SK-N-MC (cell line): ENCODE data around the gene CNIH2.
A peak's percentile ranks its signal among the peaks of the same experiment; 100 is the strongest.

Experiments
- DNase-seq: peaks from one replicate; pipeline ENCODE4 v3.0.0-alpha.2; 2011; ENCODE audit warnings: low read depth, low spot score
- H3K27ac ChIP-seq: fragments of 200-600 bp; sonication (generic); 2 replicates; pipeline ENCODE4 v1.5.1; 2016; ENCODE audit warnings: mixed run types
- H3K36me3 ChIP-seq: fragments of 200-600 bp; sonication (generic); 2 replicates; pipeline ENCODE4 v1.6.1; 2017; ENCODE audit warnings: antibody characterized with exemption, low read length, mixed read lengths; ENCODE audit not compliant: insufficient read depth
- H3K4me3 ChIP-seq: fragments of 200-600 bp; sonication (generic); 2 replicates; pipeline ENCODE4 v1.5.1; 2016
- H3K9ac ChIP-seq: fragments of 200-600 bp; sonication (generic); 2 replicates; pipeline ENCODE4 v1.8.0; 2017; ENCODE audit warnings: mixed run types, mixed read lengths; ENCODE audit not compliant: insufficient read length
- H3K9me3 ChIP-seq: fragments of 200-600 bp; sonication (generic); 2 replicates; pipeline ENCODE4 v1.6.1; 2017; ENCODE audit warnings: low read depth, mild to moderate bottlenecking, antibody characterized with exemption, low read length, moderate library complexity, mixed read lengths
- EZH2 ChIP-seq: fragments of 200-600 bp; sonication (generic); IDR thresholded peaks from one replicate; pipeline ENCODE4 v1.6.1; 2017; ENCODE audit warnings: antibody characterized with exemption
- FOXP2 ChIP-seq: optimal IDR thresholded peaks from 2 replicates; pipeline ENCODE3; 2011; ENCODE audit warnings: mild to moderate bottlenecking, moderate library complexity; ENCODE audit not compliant: insufficient read depth; ENCODE audit errors: extremely low read length, control extremely low read depth
- POLR2AphosphoS5 ChIP-seq: IDR thresholded peaks from 2 replicates; pipeline ENCODE4 v1.6.1; 2012; ENCODE audit warnings: mild to moderate bottlenecking, low read depth, low read length, borderline replicate concordance

The CNIH2 gene

GRCh38 chr11:66267039-66267378 is 11.0 kb upstream of the CNIH2 start:
- H3K36me3 ChIP-seq: peaks cover 9% of the 10 kb centered on the region; the same call in 1 of the 2 replicates
- H3K9ac ChIP-seq: peak overlapping the region; percentile 8
- TF ChIP-seq EZH2: no peak
- no peak for TF ChIP-seq POLR2AphosphoS5
- TF ChIP-seq FOXP2: no peak
- no peaks in the 10 kb centered on the region for H3K9me3 ChIP-seq
- H3K27ac ChIP-seq: peak overlapping the region; percentile 51
- DNase-seq: no peak
- H3K4me3 ChIP-seq: peak overlapping the region; percentile 88

DNA sequence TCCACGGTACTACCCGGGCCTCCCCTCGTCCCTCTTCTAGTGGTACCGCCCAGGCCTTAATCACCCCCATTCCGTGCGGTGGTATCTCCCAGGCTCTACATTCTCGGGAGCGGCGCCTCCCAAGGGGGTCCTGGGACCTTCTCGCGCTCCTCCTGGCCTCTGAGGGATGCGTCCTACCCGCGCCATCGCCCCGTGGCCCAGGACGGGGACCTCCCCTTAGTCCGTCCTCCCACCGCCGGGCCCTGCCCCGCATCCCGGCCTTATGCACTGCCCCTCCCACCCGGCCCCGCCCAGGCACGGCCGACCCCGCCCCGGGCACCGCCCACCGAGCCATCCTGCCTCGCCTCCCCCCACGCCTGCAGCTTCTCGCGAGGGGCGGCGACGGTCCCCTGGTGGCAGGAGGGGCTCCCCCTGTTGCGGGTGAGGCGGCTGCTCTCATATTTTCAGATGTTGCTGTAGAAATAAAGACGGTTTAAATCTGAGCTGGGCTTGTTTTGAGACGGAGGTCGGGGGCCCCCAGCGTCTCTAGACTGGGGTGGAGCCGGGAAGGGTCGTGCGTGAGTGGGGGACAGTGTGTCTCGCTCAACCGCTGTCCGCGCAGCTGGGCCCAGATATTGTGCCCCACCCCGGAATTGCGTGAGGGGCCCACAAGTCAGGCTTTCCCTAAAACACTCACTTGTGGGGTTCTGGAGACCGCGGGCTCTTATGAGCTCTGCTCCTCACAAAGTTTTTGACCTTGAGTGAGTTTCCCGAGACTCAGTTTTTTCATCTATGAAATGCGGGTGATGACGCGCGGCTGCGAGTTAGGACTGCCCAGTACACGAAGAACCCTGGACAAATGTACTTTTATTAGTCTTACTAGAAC is 10.4 kb upstream of the CNIH2 start:
- H3K36me3 ChIP-seq: peaks cover 15% of the 10 kb centered on the region
- no peaks in the 10 kb centered on the region for H3K9me3 ChIP-seq
- peak overlapping the region; percentile 88 for H3K4me3 ChIP-seq
- peak overlapping the region; percentile 89 for H3K9ac ChIP-seq
- DNase-seq: no peak
- no peak for TF ChIP-seq EZH2
- no peak for TF ChIP-seq FOXP2
- peak; percentile 70 for TF ChIP-seq POLR2AphosphoS5
- peak overlapping the region; percentile 94 for H3K27ac ChIP-seq

DNA sequence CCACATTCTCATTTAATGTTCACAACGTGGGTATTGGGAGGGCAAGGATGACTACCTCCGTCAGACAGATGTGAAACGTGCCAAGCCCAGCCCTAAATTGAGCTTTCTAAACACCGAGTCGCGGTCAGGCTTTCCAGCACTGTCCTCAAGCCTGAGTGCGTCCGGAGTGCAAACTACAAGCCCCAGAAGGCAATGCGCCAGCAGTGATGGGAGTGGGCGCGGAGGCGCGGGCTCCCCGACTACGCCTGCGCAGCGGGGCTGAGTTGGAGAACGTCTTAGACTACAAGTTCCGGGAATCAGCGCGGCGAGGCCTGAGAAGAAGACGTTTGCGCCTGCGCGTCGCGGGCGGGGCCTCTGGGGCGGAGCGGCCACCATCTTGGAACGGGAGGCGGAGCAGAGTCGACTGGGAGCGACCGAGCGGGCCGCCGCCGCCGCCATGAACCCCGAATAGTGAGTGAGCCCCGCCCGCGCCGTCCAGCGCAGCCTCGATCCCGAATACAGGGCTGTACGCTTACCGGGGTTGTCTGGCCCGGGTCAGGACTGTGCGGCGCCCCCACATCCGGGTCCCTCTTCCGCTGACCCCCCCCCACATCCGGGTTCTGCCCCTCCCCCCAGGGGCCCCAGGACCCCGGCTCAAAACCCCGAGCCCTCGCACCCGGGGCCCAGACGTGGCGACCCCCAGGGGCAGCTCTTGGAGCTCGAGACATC is 9.6 kb upstream of the CNIH2 start, which contains the start of gene RAB1B:
Gene RAB1B, plus strand, starts transcription at position 396 of the 708 bp plus-strand sequence. Its CDS starts 41 bp downstream, at position 437.
- Histone ChIP-seq H3K9ac (peak within 1 kb of the TSS; percentile 96), H3K36me3 (peaks cover 23% of the 10 kb centered on the region), H3K27ac (peak within 1 kb of the TSS; percentile 94), H3K4me3 (peak within 1 kb of the TSS; percentile 88), H3K9me3 (no peaks in the 10 kb centered on the region)
- DNase-seq: peak; percentile 98
- TF ChIP-seq POLR2AphosphoS5: no peak; the same call in none of the 2 replicates
- TF ChIP-seq FOXP2: no peak
- TF ChIP-seq EZH2: no peak

- peaks cover 30% of the 10 kb centered on the region for H3K36me3 ChIP-seq
- H3K9ac ChIP-seq: peak overlapping the region; percentile 96
- H3K4me3 ChIP-seq: peak overlapping the region; percentile 88
- no peak for TF ChIP-seq EZH2
- TF ChIP-seq FOXP2: no peak
- peak; percentile 17; the same call in 1 of the 2 replicates for TF ChIP-seq POLR2AphosphoS5
- DNase-seq: no peak
- H3K9me3 ChIP-seq: no peaks in the 10 kb centered on the region
- peak overlapping the region; percentile 94 for H3K27ac ChIP-seq
Observed at GRCh38 chr11:66268952-66269905, 8.7 kb upstream of the CNIH2 start.

DNA sequence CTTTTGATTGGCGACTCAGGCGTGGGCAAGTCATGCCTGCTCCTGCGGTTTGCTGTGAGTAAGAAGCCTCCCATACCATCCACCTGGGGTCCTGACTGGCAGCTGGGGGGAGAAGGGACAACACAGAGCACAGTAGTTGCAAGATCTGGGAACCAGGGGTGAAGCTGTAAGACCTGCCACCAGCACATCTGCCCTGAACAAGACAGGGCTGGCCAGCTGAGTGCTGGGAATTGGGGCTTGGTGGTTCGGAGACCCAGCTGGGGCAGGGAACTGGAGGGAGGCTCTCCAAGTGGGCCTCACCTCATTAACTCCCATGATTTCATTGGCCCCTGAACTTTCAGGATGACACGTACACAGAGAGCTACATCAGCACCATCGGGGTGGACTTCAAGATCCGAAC is 6.2 kb upstream of the CNIH2 start:
- no peaks in the 10 kb centered on the region for H3K9me3 ChIP-seq
- no peak for TF ChIP-seq FOXP2
- H3K27ac ChIP-seq: no peak overlapping the region
- no peak overlapping the region for H3K9ac ChIP-seq
- H3K4me3 ChIP-seq: no peak overlapping the region
- peaks cover 36% of the 10 kb centered on the region for H3K36me3 ChIP-seq
- no peak for DNase-seq

- no peaks in the 10 kb centered on the region for H3K9me3 ChIP-seq
- no peak for DNase-seq
- peaks cover 36% of the 10 kb centered on the region for H3K36me3 ChIP-seq
- no peak overlapping the region for H3K4me3 ChIP-seq
- no peak for TF ChIP-seq FOXP2
- no peak for TF ChIP-seq POLR2AphosphoS5
- no peak for TF ChIP-seq EZH2
- no peak overlapping the region for H3K9ac ChIP-seq
- H3K27ac ChIP-seq: no peak overlapping the region
Observed at GRCh38 chr11:66272596-66272995, 5.4 kb upstream of the CNIH2 start.

- Histone ChIP-seq H3K36me3 (peaks cover 36% of the 10 kb centered on the region), H3K27ac (no peak overlapping the region), H3K9me3 (no peaks in the 10 kb centered on the region), H3K4me3 (no peak overlapping the region), H3K9ac (no peak overlapping the region)
- no peak for DNase-seq
- TF ChIP-seq POLR2AphosphoS5 (no peak), FOXP2 (no peak), EZH2 (no peak)
Observed at GRCh38 chr11:66274219-66274618, 3.8 kb upstream of the CNIH2 start.

GRCh38 chr11:66275396-66275795 is 2.6 kb upstream of the CNIH2 start:
- Histone ChIP-seq H3K36me3 (peaks cover 36% of the 10 kb centered on the region), H3K9me3 (no peaks in the 10 kb centered on the region), H3K27ac (no peak overlapping the region), H3K9ac (no peak overlapping the region), H3K4me3 (no peak overlapping the region)
- DNase-seq: no peak
- TF ChIP-seq POLR2AphosphoS5 (no peak), EZH2 (no peak), FOXP2 (no peak)
